ENCODE results near the gene GALNTL6.

GALNTL6 gene

GRCh38 chr4:172009446-172010230, 196.4 kb downstream of the GALNTL6 start:
- DNase-seq = no peak

DNA sequence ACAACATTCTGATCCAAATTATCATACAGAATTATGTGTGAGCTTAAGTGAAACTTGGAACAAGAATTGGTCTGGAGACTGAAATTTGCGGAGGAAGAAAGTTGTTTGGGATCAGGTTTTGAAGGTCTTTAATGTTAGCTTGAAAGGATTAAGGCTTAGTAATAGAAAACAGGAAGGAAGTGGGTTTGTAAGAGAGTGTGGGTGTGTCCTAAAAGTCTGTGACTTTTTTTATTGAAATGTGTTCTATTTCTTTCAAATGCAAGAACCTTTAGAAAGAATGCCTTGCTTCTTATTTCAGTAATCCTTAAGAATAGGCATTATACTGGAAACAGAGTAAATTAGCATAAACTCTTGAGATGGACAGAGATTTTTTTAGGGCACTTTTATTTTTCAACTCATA, 198.0 kb downstream of the GALNTL6 start:
- no peak for DNase-seq

DNA sequence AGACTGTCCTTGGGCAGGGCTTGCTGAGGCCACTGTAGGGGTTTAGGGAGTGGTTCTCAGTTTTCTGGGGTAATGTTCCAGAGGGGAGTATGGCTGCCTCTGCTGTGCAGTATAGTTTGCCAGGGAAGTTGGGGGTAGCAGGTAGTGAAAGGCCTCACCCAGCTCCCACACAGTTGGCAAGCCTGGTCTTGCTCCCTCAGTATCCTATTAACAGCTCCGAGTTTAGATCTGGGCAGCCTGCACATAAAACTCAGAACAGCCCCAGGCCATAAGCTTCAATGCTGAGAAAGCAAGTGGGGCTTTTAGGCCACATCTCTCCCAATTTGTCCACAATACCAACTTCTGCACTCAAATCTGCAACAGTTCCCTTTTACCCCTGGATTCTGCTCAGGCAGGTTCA, 205.2 kb downstream of the GALNTL6 start:
- DNase-seq = no peak

DNA sequence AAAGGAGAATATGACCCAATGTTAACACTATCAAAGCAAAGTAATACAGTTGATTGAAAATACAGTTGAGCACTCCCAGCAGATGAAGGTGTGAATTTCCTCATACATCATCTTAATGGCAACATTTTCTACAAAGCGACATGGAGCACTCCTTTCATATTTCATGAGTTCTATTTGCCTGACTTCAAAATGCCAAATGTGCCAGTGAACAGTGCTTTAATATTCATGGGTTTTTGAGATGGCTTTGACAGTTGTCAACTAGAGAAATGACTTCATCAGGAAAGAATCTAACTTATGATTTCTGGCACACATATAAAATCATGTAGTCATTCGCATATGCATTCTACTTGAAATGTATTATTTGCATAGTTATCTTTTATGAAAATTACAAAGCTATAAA, 222.4 kb downstream of the GALNTL6 start:
- no peak for DNase-seq

- DNase-seq = no peak
These were observed 227.6 kb downstream of the GALNTL6 start for GRCh38 chr4:172040766-172041165.

GRCh38 chr4:172042714-172043114, 229.5 kb downstream of the GALNTL6 start:
- DNase-seq = no peak

DNA sequence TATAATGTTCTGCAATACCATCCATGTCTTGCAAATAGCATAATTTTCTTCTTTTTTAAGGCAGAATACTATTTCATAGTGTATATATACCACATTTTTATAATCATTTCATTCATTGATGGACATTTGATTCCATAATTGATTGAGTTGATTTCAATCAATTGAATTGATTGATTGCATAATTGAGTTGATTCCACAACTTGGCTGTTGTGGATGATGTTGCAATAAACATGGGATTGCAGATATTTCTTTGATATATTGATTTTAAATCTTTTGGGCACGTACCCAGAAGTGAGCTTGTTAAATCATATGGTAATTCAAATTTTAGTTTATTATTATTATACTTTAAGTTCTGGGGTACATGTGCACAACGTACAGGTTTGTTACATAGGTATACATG, 232.8 kb downstream of the GALNTL6 start:
- DNase-seq = no peak

GRCh38 chr4:172048666-172049065, 235.5 kb downstream of the GALNTL6 start:
- DNase-seq = no peak

DNA sequence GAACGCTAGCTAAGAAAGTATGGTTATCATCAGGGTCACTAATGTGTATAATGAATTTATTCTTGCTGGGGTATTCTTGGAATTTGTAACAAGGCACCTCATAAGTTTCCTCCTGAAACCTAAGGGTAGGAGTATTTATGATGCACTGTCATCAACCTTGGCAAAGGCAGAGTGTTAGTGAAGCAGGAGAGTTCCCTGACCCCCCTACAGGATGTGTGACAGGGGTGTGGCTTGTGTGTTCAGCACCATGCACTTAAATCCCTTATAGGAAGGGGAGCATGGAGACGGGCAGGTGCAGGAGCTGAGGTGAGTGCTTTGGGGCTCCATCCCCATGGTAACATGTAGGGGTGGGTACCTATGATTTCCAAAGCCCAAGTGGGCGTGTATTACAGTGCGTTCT, 237.7 kb downstream of the GALNTL6 start:
- no peak for DNase-seq

DNA sequence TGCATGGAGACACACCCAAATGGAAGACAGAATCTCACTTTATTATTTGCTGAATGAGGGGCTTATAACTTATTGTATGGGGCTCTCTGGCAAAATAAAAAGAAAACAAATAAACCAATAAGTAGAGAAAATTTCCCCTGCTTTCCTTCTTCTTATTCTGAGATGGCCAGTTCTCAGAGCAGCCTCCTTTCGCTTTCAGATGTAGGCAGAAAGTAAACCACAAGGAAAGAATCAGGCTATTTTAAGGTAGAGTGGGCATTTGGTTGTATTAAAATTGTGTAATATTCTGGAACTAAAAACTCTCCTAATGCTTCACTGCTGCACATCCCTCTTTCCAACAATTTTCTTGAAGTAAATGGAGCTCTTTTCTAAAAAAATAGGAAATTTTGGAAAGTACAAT, 241.8 kb downstream of the GALNTL6 start:
- DNase-seq = no peak

DNA sequence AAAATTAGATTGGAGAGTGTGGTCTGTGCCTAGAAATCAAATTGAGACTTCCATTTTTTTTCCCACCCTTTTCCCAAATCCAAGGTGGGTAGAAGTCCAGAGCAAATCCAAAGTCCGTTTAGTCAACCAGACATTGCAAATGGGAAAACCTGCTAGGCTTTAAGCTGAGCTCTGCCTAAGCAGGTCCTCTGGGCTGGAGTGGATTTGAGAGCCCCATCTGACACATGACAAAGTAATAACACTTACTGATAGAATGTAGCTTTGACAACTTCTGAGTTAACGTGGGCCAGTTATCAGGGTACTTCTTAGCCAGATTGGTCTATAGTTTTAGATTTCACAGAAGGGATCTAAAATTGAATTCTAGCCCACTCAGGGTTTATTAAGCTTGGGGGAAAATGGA, 242.3 kb downstream of the GALNTL6 start:
- DNase-seq = no peak

- DNase-seq = no peak
These were observed 248.0 kb downstream of the GALNTL6 start for GRCh38 chr4:172061204-172061603.

- no peak for DNase-seq
These were observed 255.3 kb downstream of the GALNTL6 start for GRCh38 chr4:172068506-172068905.

- no peak for DNase-seq
These were observed 260.4 kb downstream of the GALNTL6 start for GRCh38 chr4:172073590-172073989.

- no peak for DNase-seq
These were observed 270.1 kb downstream of the GALNTL6 start for GRCh38 chr4:172083272-172083671.

GRCh38 chr4:172088556-172088955, 275.4 kb downstream of the GALNTL6 start:
- DNase-seq = no peak

GRCh38 chr4:172095161-172095560, 282.0 kb downstream of the GALNTL6 start:
- no peak for DNase-seq

DNA sequence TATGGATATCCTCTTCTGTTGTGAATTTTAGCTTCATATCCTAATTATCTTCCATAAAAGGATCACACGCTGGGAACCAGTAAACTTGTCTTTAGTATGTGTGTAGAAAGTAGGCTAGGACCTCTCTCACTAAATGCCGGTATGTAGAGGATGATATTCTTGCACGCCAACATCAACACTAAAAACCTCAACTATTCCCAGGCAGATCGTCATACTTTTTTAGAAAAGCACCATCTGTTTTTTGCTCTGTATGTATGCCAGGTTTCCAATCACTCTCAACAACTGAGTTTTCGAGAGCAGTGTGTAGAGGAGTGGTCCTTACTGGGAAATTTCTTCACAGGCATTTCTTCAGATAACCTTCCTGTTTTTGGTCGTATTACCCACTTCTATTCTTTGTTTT, 283.6 kb downstream of the GALNTL6 start:
- DNase-seq = no peak

GRCh38 chr4:172099376-172099775, 286.2 kb downstream of the GALNTL6 start:
- DNase-seq = no peak

GRCh38 chr4:172103456-172103855, 290.3 kb downstream of the GALNTL6 start:
- no peak for DNase-seq

DNA sequence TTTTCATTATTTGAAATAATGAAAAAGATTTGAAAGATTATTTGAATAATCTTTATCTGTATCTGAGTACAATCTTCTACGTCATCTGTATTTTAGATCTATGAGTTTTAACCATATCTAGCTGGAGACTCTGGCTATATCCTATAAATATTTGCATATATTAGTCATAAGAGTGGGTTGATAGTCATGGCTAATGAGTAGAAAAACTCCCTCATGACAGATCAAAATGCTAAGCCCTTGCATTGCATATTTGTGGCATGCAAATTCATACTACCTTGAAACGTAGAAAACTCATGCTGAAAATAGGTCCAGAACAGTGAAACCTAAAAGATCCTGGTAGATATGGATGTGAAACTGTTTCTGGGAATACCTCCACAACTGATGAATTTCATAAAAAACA, 291.3 kb downstream of the GALNTL6 start:
- no peak for DNase-seq

DNA sequence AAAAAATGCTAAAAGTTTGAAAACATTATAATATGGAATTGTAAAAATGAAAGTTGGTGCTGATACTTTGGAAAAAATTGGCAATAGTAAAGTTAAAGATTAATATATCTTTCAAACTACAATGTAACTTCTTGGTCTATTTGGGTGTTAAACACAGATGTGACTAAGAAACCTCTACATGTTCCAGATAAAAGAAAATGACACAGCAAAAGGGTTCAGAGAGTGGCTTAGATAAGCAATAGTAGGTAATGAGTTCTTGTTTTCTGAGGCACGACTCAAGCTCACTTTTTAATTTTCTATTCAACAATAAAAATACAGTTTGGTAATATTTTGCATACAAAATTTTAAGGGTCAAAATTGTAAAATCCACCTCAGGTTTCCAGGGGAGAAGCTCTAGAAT, 292.7 kb downstream of the GALNTL6 start:
- DNase-seq = no peak

DNA sequence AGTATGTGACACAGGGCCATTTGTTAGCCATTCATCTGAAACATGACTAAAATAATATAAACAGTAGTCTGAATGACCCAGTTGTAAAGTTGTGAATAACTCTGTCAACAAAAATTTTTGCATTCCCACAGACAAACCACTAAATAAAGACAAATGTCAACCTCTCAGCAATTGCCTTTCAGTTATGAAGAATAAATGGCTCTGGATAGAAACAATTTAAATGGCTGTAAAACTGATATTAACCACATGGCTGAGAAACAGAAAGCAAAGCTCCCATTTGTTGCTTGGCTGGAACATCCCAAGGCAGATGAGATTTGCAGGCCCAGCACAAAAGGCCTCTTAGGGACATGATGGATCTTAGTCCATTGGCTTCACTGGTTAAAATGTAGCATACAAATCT, 296.3 kb downstream of the GALNTL6 start:
- no peak for DNase-seq

GRCh38 chr4:172124656-172125308, 311.6 kb downstream of the GALNTL6 start:
- no peak for DNase-seq

DNA sequence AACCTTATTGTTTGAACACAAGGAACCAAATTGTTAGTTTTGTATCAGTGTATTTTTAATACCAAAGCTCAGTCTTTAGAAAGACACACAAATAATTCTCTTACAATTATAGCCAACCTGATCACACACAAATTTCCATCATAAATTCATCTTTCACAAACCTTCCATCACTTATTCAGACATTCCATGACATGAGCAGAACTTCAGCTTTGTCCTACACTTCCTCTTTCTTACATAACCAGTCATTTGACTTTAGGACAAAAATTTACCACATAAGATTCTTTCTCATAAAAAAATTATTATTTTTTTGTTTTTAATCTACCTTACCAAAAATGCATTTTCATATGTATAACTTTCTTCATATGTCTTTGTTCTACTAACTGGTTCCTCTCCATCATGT, 312.2 kb downstream of the GALNTL6 start:
- no peak for DNase-seq

Measured in activated CD4-positive, alpha-beta T cell treated with anti-CD3 and anti-CD28 coated beads for 48 hours (primary cell).